ENCODE measurements around the gene FDX2. TPM values are rescaled to one million over a fixed set of nuclear protein-coding genes. Genes with fewer than 3 reads are reported as not detected.

FDX2 gene
- total and polyA plus RNA-seq, 2 of the 13 experiments (the other 11 are each of a cell fraction or from before 2014, with no cell fraction given): 21.0 to 24.7 TPM

DNA sequence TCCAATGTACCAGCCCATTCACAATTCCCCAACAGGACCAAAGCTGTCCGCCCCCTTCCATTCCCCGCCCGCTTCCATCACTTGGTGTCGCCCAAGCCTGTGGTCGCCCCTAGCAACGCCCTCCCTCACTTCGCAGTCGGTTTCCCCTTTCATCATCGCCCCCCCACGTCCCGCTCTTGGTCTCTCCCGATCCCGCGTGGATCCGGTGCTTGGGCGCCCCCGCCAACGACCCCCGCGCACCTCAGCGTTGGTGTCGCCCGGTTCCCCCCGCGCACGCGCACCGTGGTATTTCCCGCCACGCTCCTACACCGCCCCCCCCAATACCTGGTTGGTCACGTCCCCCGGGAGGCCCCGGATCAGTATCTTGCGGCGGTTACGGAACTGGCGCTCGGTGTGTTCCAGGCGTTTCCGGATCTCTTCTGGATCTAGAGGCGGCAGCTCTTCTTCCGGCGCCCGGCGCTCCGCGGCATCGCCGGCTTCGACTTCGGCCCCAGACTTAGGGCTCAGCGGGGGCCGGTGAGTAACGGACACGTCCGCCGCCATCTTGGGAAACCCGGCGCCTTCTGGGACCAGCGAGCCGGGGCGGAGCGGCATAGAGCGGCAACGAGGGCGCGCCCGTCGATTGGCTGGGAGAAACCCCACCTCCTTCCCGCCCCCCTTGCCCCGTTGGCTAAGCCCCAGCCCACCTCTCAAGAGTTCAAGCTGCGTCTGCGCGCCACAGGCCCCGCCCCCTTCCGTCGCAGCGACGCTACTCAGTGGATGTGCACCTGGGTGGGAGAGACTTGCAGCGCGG, 17.3 kb upstream of the FDX2 start, which contains the start of gene RAVER1 (continued):
- TF ChIP-seq, protein P1, sequence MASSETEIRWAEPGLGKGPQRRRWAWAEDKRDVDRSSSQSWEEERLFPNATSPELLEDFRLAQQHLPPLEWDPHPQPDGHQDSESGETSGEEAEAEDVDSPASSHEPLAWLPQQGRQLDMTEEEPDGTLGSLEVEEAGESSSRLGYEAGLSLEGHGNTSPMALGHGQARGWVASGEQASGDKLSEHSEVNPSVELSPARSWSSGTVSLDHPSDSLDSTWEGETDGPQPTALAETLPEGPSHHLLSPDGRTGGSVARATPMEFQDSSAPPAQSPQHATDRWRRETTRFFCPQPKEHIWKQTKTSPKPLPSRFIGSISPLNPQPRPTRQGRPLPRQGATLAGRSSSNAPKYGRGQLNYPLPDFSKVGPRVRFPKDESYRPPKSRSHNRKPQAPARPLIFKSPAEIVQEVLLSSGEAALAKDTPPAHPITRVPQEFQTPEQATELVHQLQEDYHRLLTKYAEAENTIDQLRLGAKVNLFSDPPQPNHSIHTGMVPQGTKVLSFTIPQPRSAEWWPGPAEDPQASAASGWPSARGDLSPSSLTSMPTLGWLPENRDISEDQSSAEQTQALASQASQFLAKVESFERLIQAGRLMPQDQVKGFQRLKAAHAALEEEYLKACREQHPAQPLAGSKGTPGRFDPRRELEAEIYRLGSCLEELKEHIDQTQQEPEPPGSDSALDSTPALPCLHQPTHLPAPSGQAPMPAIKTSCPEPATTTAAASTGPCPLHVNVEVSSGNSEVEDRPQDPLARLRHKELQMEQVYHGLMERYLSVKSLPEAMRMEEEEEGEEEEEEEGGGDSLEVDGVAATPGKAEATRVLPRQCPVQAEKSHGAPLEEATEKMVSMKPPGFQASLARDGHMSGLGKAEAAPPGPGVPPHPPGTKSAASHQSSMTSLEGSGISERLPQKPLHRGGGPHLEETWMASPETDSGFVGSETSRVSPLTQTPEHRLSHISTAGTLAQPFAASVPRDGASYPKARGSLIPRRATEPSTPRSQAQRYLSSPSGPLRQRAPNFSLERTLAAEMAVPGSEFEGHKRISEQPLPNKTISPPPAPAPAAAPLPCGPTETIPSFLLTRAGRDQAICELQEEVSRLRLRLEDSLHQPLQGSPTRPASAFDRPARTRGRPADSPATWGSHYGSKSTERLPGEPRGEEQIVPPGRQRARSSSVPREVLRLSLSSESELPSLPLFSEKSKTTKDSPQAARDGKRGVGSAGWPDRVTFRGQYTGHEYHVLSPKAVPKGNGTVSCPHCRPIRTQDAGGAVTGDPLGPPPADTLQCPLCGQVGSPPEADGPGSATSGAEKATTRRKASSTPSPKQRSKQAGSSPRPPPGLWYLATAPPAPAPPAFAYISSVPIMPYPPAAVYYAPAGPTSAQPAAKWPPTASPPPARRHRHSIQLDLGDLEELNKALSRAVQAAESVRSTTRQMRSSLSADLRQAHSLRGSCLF (CRISPR knock-in tag; IDR thresholded peaks at IDR 0.05; ENCODE audit: borderline replicate concordance): no peak
- TF ChIP-seq ZNF549 (CRISPR knock-in tag; IDR thresholded peaks at IDR 0.05) (no peak), KLF13 (CRISPR knock-in tag; IDR thresholded peaks at IDR 0.05) (no peak), NFATC3 (CRISPR knock-in tag; IDR thresholded peaks at IDR 0.05) (no peak), ZFP90 (CRISPR knock-in tag; IDR thresholded peaks at IDR 0.05; ENCODE audit: borderline replicate concordance) (0 out of 2 replicates have a peak, but pooled peaks have one; percentile 38), YEATS4 (CRISPR knock-in tag; IDR thresholded peaks at IDR 0.05; ENCODE audit: borderline replicate concordance) (peak; percentile 73), ZNF567 (CRISPR knock-in tag; IDR thresholded peaks at IDR 0.05; ENCODE audit: borderline replicate concordance) (0 out of 2 replicates have a peak, but pooled peaks have one; percentile 6), FOXK2 (IDR thresholded peaks at IDR 0.05) (peak; percentile 94), ZNF124 (CRISPR knock-in tag; IDR thresholded peaks at IDR 0.05) (peak; percentile 74; the same call in 1 of the 2 replicates), CEBPG (CRISPR knock-in tag; IDR thresholded peaks at IDR 0.05) (no peak), CBX5 (CRISPR knock-in tag; IDR thresholded peaks at IDR 0.05; ENCODE audit: borderline replicate concordance) (no peak), ZNF143 (CRISPR knock-in tag; IDR thresholded peaks at IDR 0.05) (peak; percentile 86), ZNF766 (CRISPR knock-in tag; IDR thresholded peaks at IDR 0.05; ENCODE audit: borderline replicate concordance) (no peak; the same call in none of the 2 replicates), ZNF274 (CRISPR knock-in tag; IDR thresholded peaks at IDR 0.05) (no peak; the same call in 1 of the 2 replicates), MAFK (conservative IDR thresholded peaks at IDR 0.05 in 1 of 2, IDR thresholded peaks at IDR 0.05 in 1 of 2; ENCODE audit: low read length in 2 of 2) (no peak)
- TF ChIP-seq, protein P2, sequence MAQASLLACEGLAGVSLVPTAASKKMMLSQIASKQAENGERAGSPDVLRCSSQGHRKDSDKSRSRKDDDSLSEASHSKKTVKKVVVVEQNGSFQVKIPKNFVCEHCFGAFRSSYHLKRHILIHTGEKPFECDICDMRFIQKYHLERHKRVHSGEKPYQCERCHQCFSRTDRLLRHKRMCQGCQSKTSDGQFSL (CRISPR knock-in tag; IDR thresholded peaks at IDR 0.05): peak; percentile 98
- TF ChIP-seq, protein P3, sequence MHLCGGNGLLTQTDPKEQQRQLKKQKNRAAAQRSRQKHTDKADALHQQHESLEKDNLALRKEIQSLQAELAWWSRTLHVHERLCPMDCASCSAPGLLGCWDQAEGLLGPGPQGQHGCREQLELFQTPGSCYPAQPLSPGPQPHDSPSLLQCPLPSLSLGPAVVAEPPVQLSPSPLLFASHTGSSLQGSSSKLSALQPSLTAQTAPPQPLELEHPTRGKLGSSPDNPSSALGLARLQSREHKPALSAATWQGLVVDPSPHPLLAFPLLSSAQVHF (CRISPR knock-in tag; IDR thresholded peaks at IDR 0.05): no peak
- TF ChIP-seq, protein P4, sequence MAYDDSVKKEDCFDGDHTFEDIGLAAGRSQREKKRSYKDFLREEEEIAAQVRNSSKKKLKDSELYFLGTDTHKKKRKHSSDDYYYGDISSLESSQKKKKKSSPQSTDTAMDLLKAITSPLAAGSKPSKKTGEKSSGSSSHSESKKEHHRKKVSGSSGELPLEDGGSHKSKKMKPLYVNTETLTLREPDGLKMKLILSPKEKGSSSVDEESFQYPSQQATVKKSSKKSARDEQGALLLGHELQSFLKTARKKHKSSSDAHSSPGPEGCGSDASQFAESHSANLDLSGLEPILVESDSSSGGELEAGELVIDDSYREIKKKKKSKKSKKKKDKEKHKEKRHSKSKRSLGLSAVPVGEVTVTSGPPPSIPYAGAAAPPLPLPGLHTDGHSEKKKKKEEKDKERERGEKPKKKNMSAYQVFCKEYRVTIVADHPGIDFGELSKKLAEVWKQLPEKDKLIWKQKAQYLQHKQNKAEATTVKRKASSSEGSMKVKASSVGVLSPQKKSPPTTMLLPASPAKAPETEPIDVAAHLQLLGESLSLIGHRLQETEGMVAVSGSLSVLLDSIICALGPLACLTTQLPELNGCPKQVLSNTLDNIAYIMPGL (CRISPR knock-in tag; IDR thresholded peaks at IDR 0.05; ENCODE audit: borderline replicate concordance in 1 of 2, low read depth in 1 of 2): peak in 1 of 2 experiments; percentile 79; a peak in 2 of 4 replicates
- TF ChIP-seq, protein P5, sequence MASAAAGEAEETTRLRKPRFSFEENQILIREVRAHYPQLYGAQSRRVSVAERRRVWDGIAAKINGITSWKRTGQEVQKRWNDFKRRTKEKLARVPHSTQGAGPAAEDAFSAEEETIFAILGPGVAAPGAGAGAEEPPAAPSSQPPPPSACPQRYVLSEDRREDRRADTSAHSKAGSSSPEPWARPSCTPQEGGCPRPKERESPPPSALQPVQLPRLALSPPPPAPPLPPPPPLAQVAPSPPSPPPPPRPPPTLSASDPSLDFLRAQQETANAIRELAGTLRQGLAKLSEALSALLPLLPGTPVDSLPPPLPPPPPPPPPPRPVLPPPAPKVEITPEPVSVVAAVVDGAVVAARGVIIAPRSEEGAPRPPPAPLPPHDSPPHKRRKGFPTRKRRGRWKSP (CRISPR knock-in tag; IDR thresholded peaks at IDR 0.05): peak; percentile 52; the same call in 1 of the 2 replicates
